HG02610 (cell line): ENCODE data around the gene ZDHHC18.

Experiments
- ATAC-seq: cut with Tn5 transposase; IDR thresholded peaks from one replicate; pipeline ENCODE4 v1.9.1; 2021; ENCODE audit warnings: mild to moderate bottlenecking, moderate library complexity; ENCODE audit not compliant: unreplicated experiment

Gene ZDHHC18

DNA sequence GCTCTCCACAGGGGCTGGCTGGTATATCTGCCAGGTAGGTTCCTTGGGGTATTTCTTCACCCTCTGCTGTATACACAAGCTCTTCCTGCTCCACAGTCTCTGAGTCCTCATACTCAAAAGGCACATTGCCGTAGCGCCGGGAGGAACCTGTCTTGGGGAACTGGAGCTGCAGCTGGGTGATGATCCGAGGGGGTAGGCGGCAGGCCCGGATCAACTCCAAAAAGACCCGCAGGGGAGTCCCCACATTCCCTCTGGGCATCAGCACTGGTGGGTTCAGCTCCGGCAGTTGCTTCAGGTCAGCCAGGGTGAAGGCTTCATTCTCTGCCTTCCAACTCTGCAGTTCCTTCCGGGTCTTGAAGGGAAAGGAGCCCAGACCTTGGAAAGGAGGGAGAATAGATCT is 70.9 kb downstream of the ZDHHC18 start:
- ATAC-seq, result no peak

GRCh38 chr1:26900001-26900814 is 73.7 kb downstream of the ZDHHC18 start, which contains the start of gene GPATCH3:
TSS of gene GPATCH3 (minus strand) at chr1:26900467. CDS start at chr1:26900442, 25 bp downstream.
- ATAC-seq, result no peak

DNA sequence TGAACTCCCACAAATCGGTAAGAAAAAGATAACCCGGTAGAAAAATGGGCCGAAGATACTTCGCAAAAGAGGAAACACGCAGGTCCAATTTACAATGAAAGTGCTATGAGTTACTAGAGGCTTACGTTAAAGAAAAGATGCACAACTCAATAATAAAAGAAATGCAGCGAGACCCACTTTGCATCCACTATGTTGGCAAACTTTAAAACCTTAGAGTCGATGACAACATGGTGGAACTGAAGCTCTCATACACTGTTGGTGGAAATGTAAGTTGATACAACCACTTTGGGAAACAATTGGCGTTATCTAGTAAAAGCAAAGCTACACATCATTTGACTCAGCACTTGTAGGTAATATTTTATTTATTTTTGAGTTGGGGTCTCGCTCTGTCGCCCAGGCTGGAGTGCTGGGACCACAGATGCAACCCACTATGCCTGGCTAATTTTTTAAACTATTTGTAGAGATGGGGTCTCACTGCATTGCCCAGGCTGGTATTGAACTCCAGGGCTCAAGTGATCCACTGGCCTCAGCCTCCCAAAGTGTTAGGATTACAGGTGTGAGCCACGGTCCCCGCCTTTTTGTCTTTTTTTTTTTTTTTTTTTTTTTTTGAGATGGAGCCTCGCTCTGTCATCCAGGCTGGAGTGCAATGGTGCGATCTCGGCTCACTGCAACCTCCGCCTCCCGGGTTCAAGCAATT is 74.5 kb downstream of the ZDHHC18 start:
- ATAC-seq, result no peak
